Measurements from ENCODE around the gene ERMP1. TPM values are rescaled to one million over a fixed set of nuclear protein-coding genes. Genes with fewer than 3 reads are reported as not detected.

Gene ERMP1
- total and polyA plus RNA-seq, 2 donors (not counting 1 experiment from before 2014, with no cell fraction given), result 4.9 to 10.6 TPM

DNA sequence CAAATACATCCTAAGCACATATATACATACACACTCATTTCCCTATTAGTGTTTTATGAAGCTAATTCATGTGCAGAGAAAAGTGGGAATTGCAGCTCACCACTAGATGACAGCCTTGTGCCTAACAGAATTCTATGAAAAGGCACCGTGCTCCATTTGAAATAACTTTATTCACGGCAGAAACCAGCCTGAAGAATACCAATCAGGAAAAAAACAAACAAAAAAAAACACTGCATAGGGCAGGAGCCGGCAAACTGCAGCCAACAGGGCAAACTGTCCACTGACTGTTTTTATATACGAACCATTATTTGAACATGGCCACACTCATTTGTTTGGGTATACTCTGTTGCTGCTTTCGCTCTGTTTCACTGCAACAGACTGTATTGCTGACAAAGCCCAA lies 33.6 kb downstream of the ERMP1 start:
- H3K27ac Mint-ChIP-seq, result no peak overlapping the region
- no peak for TF ChIP-seq EZH2 (IDR thresholded peaks at IDR 0.05; ENCODE audit: borderline replicate concordance, insufficient read depth, low read depth, low read length, poor library complexity, severe bottlenecking)
- no peak for TF ChIP-seq CTCF (IDR thresholded peaks at IDR 0.05)
- DNase-seq (no peak), ATAC-seq (ENCODE audit: low read depth) (no peak)
- H3K4me1 ChIP-seq (ENCODE audit: control insufficient read depth in 2 of 2, insufficient read depth in 2 of 2, low read length in 2 of 2), result no peaks in the 10 kb centered on the region
- no peaks in the 10 kb centered on the region for H3K4me1 Mint-ChIP-seq
- no peaks in the 10 kb centered on the region for H4K20me1 ChIP-seq (ENCODE audit: control insufficient read depth, insufficient read depth, low read length, poor library complexity, severe bottlenecking)
- peaks cover 0 to 3% of the 10 kb centered on the region in 2 experiments for H3K36me3 ChIP-seq (replicated peaks in 1 of 2; ENCODE audit: control extremely low read depth in 1 of 2, control insufficient read depth in 1 of 2, extremely low read depth in 1 of 2, insufficient read depth in 2 of 2, low read length in 1 of 2)
- H3K27me3 ChIP-seq (replicated peaks in 1 of 4; ENCODE audit: control extremely low read depth in 1 of 4, control insufficient read depth in 3 of 4, insufficient read depth in 4 of 4, low read length in 3 of 4), result no peaks in the 10 kb centered on the region
- H3K4me2 ChIP-seq (replicated peaks; ENCODE audit: low read depth, low read length, poor library complexity, severe bottlenecking), result no peak overlapping the region
- H3K4me3 Mint-ChIP-seq, result no peak overlapping the region
- H2AFZ ChIP-seq (ENCODE audit: insufficient read depth, low read depth, low read length, poor library complexity, severe bottlenecking), result no peak overlapping the region
- no peak overlapping the region for H3K4me3 ChIP-seq (ENCODE audit: control extremely low read depth in 1 of 5, extremely low read depth in 1 of 5, insufficient read depth in 1 of 5, low read depth in 2 of 5, low read length in 4 of 5)
- H3K9me3 Mint-ChIP-seq (ENCODE audit: insufficient read depth), result no peaks in the 10 kb centered on the region
- WGBS (ENCODE audit: insufficient coverage), result 32% methylated on average over 4 of the region's 5 CpGs
- CTCF ChIA-PET, result interaction anchor here (0.9 to 1.5 kb wide), 3 partner anchors 34 to 254 kb away, joined by 3 to 5 read pairs (median 3); partner anchors contain the start of gene ERMP1
- no peak overlapping the region for H3K9ac ChIP-seq (ENCODE audit: low read length)
- no peaks in the 10 kb centered on the region for H3K27me3 Mint-ChIP-seq
- intact Hi-C loops (cut with micrococcal nuclease), result no loop called here
- H3K27ac ChIP-seq (ENCODE audit: low read length in 2 of 2), result no peak overlapping the region
- POLR2A ChIA-PET, result no interaction called here
- no peaks in the 10 kb centered on the region for H3K79me2 ChIP-seq (ENCODE audit: control insufficient read depth, insufficient read depth, low read length)
- H3K9me3 ChIP-seq (ENCODE audit: control extremely low read depth in 1 of 3, control insufficient read depth in 2 of 3, insufficient read depth in 1 of 3, low read length in 2 of 3), result no peaks in the 10 kb centered on the region

DNA sequence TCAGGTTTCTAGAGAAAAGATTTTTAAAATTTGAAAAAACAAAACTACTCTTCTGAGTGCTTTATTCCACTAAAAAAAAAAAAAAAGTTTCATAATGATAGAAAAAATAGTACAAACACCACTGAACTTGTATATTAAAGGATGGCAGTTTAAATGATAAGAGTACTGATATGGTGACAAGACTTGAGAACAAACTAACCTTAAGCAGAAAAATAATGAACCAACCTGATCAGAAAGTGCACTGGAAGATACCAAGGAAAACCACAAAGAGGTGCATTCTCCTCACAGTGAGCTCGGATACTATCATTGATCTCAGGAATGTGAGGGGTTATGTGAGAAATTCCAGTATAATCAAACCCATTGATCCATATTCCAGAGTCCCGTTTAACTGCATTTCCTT lies 34.3 kb downstream of the ERMP1 start:
- intact Hi-C loops (cut with micrococcal nuclease), result no loop called here
- WGBS (ENCODE audit: insufficient coverage), result no CpG with 5 or more reads among the region's 2 CpGs
- Histone ChIP-seq H2AFZ (ENCODE audit: insufficient read depth, low read depth, low read length, poor library complexity, severe bottlenecking) (no peak overlapping the region), H3K4me3 (ENCODE audit: control extremely low read depth in 1 of 5, extremely low read depth in 1 of 5, insufficient read depth in 1 of 5, low read depth in 2 of 5, low read length in 4 of 5) (no peak overlapping the region), H3K9ac (ENCODE audit: low read length) (no peak overlapping the region), H3K27ac (ENCODE audit: low read length in 2 of 2) (no peak overlapping the region), H3K9me3 (ENCODE audit: control extremely low read depth in 1 of 3, control insufficient read depth in 2 of 3, insufficient read depth in 1 of 3, low read length in 2 of 3) (no peaks in the 10 kb centered on the region), H3K27me3 (replicated peaks in 1 of 4; ENCODE audit: control extremely low read depth in 1 of 4, control insufficient read depth in 3 of 4, insufficient read depth in 4 of 4, low read length in 3 of 4) (no peaks in the 10 kb centered on the region), H3K79me2 (ENCODE audit: control insufficient read depth, insufficient read depth, low read length) (no peaks in the 10 kb centered on the region), H3K4me2 (replicated peaks; ENCODE audit: low read depth, low read length, poor library complexity, severe bottlenecking) (no peak overlapping the region), H4K20me1 (ENCODE audit: control insufficient read depth, insufficient read depth, low read length, poor library complexity, severe bottlenecking) (no peaks in the 10 kb centered on the region), H3K36me3 (replicated peaks in 1 of 2; ENCODE audit: control extremely low read depth in 1 of 2, control insufficient read depth in 1 of 2, extremely low read depth in 1 of 2, insufficient read depth in 2 of 2, low read length in 1 of 2) (no peaks in the 10 kb centered on the region), H3K4me1 (ENCODE audit: control insufficient read depth in 2 of 2, insufficient read depth in 2 of 2, low read length in 2 of 2) (no peaks in the 10 kb centered on the region)
- no peak for ATAC-seq (ENCODE audit: low read depth)
- peaks cover 1% of the 10 kb centered on the region for H3K4me1 Mint-ChIP-seq
- ChIA-PET CTCF (interaction anchor here (0.9 to 1.5 kb wide), 3 partner anchors 35 to 255 kb away, joined by 3 to 5 read pairs (median 3); partner anchors contain the start of gene ERMP1), POLR2A (no interaction called here)
- no peaks in the 10 kb centered on the region for H3K9me3 Mint-ChIP-seq (ENCODE audit: insufficient read depth)
- no peak overlapping the region for H3K27ac Mint-ChIP-seq
- TF ChIP-seq CTCF (IDR thresholded peaks at IDR 0.05), result no peak
- no peak for TF ChIP-seq EZH2 (IDR thresholded peaks at IDR 0.05; ENCODE audit: borderline replicate concordance, insufficient read depth, low read depth, low read length, poor library complexity, severe bottlenecking)
- no peak overlapping the region for H3K4me3 Mint-ChIP-seq
- no peaks in the 10 kb centered on the region for H3K27me3 Mint-ChIP-seq
- DNase-seq, result no peak
